ENCODE measurements around the gene HDAC4.

Gene HDAC4

DNA sequence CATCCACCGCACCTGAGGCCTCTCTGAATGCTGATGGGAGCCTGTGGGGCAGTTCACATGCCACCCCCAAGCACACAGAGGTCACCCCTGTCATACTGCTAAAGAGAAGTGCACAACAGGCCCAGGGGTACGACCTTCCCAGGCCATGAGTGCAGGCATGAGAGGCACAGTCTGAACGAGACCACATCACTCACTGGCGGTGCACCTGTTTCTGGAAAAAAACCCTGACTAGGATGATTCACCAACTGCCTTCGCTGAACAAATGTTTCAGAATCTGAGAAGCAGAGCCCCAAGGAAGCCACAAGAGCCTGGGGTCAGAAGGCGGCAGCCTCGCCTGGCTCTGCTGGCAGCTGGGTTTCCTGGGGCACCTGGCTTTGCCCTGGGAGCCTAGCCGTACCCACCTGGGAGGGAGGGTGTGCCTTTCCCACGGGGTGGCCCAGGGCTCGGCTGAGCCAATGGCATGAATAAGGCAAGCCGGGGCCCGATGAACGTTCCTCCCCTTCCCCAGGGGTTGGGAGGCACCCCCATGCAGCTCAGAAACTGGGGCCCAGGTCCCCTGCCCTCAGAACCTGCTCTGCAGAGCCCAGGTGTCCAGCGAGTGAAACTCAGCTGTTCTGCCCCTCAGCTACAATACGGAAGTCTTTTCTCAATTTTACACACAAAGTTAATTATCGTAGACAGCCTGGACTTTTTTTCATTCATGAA is 73.8 kb downstream of the HDAC4 start:
- peak; percentile 49 for DNase-seq (ENCODE audit: low spot score)

DNA sequence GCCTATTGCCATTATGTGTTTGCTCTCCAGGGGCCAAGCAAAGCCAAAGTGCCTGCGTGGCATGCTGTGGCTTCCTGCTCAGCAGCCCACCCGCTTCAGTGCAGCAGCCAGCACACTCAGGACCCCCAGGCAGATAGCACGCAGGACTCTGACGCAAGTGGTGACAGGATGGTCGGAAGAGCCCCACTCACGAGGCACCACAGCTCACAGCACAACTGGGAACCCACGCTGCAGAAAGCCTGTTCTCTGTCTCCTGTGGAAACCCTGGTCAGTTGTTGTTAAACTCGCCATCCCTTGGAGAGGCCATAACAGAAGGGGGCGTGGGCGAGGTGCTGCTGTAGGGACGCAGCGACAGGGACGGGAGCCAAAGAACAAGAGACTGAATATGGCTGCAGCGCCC is 76.4 kb downstream of the HDAC4 start:
- DNase-seq (ENCODE audit: low spot score) = no peak

DNA sequence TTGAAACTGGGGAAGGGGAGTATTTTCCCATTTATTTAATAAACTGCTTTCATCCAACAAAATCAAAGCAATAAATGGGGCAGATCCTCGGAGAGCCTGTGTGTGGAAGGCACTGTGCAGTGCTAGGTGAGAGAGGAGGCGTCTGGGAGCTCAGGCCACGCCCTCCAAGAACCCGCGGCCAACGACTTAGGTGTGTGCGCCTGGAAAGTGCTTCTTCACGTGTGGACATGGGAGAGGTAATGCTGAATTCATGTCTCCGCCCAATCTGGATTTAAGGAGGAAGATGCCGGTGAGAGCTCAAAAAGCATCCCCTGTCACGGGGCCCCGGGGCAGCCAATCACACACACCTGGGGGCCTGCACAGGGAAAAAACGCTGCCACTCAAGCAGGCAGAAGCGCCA is 77.4 kb downstream of the HDAC4 start:
- DNase-seq (ENCODE audit: low spot score) = no peak

DNA sequence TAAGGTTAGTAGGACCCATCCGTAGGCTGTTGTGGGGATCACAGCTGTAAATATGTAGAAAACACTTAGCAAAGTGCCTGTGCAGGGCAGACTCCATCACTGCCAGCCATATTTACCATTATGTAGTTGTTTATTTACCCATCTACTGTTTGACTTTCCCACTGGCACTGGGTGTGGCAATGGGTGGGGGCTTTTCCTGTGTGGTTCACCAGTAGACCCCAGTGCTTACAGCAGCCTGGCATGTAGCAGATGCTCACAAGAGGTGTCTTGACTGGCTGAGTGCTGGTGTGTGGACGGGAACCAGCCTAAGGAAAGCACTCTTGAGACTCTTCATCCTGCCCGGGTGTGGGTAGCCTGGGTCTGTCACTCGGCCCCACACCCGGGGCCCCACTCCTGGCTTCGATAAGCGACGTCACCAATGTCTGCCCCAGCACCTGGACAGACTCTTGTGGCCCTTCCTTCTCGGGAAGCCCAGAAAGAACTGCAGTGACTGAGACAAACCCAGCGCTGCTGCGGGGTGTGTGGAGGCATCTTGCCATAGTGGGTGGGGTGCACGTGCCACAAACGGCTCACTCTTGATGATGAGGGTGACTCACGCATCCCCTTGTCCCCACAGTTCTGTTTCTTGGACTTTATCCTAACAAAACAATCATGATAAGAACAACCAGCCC is 78.3 kb downstream of the HDAC4 start:
- no peak for DNase-seq (ENCODE audit: low spot score)

DNA sequence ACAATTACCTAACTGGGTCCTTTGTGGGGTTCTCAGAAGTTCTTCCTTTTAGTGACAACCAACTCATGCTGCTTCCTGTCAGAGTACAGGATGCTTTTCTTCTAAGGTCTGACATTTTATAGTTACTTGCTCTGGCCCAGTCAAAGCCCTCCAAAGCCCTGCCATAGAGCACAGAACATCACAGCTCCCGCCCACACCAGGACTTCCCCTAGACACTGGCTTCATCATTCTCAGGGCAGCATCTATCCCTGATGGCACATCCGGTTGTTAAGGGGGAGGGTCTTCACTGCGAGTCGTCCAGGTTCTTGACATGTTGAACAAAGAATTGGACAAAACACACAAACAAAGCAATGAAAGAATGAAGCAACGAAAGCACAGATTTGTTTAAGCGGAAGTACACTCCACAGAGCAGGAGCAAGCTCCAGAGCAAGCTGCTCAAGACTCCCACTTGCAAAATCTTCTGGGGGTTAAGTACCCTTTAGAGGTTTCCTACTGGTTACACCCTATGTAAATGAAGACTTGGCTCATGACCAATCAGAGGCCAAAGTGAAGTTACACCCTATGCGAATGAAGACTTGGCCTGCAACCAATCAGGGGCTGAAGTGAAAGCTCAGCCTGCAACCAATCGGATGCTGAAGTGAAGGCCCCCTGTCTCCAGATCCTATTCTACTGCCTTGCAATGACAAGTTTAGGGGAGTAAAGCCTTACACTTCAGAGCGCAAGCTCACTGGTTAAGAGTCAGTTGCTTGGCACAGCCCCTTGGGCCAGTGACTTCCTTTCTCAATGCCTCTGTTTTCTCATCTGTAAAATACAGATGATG is 79.0 kb downstream of the HDAC4 start:
- DNase-seq (ENCODE audit: low spot score) = no peak

DNA sequence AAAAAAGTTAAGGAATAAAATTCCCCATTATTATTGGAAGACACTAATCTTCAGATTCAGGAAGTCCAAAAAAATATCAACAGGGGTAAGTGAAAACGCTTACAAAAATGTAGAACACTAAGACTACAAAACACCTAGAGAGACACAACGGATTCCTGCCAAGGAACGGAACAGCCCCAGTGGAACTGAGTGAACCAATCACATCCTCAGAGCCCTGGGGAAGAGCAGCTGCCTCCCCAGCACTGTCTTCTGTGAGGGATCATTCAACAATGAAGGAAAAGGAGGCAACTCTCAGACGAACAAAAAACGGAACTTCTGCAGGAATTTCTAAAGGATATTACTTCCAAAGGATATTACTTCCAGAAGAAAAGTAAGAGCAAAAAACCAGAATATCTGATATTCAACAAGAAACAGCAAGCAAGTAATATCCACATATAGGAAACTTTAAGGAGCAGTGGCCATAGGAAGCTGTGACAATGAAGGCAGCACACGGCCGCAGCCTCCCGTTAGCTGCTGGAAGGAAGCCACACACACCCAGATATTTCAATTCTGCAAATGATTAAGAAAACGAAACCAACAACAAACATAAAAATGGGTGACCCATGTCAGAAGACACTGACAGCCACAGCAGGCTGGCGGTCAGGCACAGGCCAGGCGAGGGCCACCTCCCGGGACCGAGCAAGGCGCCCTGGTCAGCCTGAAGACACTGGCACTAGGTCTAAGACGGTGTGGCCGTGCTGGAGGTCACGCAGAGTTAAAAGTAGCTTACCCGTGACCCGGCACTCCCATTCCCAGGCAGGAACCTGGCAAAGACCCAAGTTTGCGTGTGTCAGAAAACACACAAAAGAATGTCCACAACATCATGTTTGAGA is 81.8 kb downstream of the HDAC4 start:
- DNase-seq (ENCODE audit: low spot score) = peak; percentile 40

DNA sequence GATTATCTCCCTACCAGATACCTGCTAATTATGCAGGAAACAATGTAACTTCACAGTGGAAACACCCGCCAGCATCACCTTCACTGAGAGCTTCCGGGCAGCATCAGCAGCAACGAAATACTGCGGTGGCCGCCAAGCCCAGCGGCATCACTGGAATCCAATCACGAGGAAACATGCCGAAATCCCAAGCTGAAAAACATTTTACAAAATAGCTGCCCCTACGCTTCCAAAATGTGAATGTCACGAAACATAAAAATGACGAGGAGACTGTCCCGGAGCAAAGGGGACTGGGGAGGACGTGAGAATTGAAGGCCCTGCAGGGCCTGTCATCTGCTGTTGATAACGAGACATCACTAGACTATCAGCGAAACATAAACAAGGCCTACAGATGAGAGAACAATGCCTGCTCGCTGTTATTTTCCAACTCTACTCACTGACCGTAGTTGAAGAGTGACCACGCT is 82.6 kb downstream of the HDAC4 start:
- DNase-seq (ENCODE audit: low spot score) = no peak

DNA sequence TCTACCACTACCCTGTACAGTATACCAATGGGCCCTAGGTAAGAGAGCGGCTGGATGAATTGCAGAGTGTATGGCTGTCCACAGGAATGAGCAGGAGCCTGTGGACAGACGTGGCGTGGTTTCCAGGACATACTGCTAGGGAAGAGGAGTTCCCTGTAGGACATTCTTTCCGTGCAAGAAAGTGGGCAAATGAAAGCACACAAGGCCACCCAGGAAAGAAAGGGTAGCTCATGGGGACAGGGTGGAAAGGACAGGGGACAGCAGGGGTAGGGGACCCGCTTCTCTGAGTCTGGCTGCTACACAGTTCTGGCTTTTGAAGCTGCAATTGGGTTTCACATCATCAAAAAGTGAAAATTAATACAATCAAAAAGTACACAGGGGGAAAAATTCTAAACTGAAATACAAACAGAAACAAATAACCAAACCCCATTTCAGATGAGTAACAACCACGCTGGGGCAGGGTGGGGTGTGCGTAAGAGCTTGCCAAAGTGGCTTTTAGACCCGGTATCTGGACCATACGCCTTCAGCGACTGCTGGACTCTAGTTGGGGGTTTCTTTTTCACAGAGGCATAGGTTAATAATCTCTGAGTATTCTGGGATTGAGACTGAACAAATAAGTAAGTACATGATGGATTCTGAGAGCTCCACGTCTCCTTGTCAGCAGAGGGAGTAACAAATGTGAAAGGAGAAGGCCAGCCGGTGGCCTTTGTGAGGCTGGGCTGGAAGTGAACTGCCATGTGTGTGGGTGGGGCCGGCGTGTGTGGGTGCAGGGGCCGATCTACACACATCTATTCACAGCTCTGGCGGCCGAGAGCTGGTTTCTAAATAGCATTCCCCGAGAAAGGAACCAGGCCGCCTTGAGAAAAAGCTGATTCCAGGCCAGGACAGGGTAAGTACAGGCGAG is 84.0 kb downstream of the HDAC4 start:
- no peak for DNase-seq (ENCODE audit: low spot score)

DNA sequence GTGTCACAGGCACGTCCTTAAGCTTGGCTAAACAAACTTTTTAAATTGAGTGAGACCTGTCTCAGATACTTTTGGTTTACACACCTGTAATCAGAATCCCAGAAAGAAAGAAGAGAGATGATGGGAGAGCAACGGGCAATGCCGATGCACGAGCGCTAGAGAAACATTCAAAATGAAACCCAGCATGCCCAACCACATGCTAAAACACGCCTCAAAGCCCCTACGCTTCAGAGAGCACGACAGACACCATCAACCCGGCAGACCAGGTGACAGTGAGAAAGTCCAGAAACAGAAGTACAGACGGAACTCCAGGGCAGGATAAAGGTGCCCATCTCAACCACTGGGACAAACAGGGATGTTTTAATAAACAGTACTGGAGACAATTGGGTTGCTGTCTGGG is 85.5 kb downstream of the HDAC4 start:
- DNase-seq (ENCODE audit: low spot score) = no peak

DNA sequence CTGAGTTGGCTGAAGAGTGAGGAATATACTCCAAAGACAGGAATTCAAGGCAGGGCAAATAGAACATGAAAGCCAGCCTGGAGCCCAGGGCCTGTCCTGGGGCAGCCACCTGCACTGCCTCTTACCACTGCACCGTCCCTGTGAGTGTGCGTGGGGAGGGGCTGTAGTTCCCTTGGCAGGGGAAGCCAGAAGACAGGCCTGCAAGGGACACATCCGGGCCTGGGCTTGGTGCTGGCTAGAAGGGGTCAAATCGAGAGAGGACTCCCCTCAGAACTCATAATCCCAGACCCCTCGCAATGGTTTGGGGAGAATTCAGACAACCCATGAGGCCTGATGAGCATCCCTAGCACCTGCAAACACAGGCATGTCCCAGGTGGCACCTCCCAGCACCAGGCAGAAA is 87.0 kb downstream of the HDAC4 start:
- no peak for DNase-seq (ENCODE audit: low spot score)

DNA sequence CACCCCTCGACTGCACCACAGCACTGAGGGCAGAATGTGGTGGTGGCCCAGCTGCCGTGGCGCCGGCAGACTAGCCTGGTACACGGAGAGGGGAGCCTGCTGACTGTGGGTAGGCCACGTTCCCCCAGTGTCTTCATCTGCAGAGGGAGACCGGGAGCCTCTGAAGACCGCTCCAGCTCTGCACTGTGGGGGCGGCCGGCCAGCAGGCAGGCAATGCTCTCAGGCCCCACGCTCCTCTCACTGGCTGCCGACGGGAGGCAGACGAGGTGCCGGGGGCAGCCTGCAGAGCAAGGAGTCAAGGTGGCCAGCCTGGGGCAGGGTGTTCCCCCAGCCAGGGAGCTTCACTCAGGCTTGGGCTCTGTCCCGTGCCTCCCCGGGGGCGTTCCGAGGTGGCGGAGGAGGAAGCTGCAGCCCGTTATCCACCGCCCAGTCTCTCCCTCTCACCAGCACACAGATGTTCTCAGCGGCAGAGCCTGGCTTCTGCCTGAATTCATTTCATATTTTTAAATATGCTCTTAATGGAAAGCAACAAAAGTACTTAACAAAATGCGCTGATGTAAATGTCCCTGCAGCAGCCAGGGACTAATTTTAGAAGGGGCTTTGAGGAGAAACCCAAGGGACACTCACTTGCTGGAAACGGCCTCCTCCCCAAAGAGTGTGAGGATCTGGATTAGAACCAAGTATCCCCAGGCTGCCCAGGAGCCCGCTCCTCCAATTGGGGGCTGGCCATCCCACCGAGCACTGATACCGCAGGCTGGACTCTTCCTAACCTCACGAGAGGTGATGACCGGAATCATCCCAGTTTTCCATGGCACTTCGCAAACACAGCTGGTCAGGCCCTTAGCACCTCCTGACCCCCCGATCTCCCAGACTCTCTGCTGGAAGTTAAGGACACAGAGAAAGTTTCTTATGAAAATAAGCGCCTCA is 87.8 kb downstream of the HDAC4 start:
- DNase-seq (ENCODE audit: low spot score) = no peak

DNA sequence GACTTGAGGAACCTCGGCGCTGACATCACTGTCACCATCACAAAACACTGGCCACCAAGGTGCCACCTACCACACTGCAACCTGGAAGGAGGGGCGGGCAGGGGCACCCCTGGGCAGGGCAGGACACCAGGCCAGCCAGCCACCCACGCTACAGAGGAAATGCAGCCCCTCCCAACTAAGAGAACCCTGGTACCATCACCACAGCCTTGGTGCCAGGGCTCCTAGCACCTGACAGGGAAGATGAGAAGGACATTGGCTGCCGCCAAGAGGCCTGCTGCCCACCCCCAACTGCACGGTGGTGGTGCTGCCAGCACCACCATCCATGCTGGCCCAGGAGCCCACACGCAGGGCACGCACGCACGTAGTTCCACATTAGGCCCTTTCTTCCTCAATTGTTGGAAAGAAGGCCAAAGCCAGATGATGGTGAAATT is 88.7 kb downstream of the HDAC4 start:
- no peak for DNase-seq (ENCODE audit: low spot score)

DNA sequence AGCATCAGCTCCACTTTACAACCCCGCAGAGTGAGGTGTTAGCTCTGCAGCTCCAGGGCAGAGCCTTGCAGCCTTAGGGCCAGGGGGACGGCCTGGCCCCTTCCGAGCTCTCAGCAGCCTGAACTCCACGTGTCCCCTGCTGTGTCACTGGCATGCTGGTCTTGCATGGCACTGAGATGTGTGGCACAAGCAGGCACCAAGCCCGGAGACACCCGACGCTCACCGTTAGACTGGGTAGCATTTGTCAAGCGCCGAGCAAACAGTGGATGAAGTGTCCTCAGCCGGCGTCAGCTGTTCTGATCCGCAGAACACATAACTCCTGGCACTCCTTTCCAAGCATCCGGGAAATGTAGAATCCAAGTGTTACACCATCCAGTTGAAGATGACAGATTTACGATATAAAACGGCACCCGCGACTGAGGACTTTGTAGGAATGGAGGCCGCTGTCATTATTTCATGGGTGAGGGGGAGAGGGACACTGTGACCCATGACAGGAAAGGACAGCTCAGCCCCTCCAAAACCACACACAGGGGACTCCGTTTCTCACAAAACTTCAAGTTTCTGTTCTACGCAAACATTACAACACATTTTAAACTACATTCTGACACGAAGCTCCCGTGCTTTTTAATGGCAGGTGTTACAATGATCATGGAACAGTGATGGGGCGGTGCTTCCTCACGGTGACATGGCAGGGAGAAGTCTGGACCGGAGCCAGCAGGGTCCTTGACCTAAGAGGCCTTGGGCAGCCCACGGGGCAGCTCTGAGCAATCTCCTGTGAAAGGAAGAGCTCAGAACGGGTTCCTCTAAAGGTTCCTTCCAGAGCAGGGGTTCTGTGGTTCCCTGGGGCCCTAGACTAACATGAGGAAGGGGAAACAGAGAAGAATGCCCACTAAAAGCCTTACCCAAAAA is 89.4 kb downstream of the HDAC4 start:
- no peak for DNase-seq (ENCODE audit: low spot score)

DNA sequence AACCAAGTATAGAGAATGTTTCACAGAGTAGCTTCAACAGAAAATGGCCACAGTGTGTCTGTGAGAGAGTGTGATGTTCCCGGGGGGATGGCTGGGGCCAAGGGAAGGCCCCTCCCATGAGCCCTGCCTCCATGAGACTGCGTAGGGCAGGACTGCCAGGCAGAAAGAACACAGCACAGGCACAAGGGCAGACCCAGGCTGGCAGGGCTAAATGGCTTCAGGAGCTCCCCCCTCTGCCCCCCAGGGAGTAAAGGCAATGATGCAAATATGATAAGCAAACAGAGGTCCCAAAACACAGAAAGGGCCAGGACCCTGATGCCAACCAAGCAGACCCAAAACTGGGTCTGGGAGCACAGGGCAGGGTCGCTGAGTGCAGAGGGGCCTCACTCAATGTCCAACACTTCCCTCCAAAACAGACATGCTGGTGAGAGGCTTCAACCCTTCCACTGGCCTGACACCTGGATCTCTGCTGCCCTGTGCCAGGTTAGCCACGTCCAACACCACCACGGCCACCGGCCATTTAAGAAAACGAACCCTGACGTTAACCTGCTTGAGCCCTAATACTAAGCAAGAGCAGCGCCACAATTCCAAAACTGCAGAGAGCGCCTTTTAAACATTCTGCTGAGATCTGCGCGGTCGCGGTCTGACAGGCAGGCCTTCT is 90.3 kb downstream of the HDAC4 start:
- no peak for DNase-seq (ENCODE audit: low spot score)

DNA sequence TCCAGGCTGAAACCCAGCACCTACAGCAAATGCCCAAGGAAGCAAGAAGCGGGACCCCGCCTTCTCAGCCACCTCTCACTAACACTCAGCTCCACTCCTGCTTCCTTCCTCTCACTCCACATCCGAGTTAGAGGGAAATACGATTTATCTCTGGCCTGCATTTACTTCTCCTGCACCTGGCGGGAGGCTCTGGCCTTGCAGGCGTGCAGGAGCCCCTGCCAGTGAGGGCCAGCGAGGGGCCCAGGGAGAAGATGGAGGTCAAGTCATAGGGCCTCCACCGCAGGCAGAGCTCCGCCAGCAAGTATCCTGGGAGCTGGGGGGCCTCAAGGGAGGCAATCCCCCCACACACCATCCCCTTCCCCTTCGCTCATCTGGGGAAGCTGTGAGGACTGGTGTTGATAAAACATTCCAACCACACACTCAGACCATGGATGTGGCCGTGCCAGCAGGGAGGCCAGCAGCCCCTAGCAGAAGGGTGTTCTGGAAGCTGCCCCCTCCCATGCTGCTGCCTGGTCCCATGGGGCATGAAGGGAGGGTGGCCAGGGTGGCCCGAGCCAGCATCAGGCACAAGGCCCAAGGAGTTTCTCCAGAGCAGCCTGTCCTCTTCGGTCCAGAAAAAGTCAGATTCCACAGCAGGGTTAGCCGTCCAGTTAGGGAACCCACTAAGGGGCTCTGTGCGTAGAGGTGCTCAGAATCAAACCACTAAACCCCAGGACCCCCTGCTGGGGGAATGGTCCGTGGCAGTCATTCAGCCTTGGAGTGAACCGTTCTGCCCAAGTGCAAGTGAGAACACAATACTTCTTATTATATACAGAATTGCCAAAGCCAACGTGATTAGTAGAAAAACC is 91.2 kb downstream of the HDAC4 start:
- DNase-seq (ENCODE audit: low spot score) = no peak

DNA sequence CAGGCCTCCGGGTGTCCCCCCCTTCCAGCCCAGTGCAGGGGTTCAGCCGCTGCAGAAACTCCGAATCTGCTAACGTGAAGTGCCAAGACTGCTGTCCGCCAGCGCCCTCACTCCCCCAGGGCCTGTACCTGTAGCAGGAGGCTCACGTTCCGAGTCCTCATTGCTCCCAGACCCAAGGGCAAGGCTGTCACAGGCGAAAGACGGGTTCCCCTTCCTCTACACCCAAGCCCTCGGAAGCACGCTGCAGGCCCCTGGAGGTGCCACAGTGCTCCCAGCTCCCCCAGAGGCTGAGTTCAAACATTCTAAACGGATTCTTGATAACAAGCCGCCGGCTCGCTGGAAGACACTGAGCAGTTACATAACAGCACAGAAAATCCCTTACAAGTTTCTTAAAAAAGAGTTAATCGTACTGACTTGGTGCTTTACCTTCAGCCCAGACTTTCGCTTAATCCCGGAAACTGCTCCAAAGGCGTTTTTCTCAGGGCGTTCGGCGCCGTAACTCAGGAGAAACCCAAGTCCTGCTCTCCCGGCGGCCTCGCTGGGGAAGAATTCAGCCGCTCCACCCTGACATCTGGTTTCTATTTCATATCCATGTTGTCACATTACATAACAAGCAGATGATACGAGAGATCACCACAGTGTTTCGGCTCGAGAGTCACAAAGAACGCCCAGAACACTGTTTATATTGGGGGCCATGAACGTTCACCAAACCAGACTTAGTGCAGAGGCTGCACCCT is 92.0 kb downstream of the HDAC4 start:
- DNase-seq (ENCODE audit: low spot score) = no peak
